ENCODE results near the gene RBFOX2.

The RBFOX2 gene

DNA sequence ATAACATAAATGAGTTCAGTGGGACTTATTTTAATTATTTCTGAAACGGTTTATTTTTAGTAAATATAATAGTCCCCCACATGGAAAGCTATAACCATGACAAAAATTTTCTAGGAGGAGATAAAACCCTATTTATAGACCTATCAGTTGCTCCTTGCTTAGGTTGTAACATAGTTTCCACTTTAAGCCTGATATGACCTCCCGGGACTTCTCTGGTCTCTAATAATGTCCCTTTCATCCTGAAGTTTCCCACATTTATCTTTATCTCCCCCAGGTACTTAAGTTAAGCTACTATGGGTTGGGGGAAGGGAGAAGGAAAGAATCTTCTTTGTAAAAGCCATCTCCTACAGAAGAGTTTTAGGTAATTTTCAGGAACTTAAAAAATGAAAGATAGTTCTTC, 117.7 kb downstream of the RBFOX2 start:
- TF ChIP-seq, protein P1, sequence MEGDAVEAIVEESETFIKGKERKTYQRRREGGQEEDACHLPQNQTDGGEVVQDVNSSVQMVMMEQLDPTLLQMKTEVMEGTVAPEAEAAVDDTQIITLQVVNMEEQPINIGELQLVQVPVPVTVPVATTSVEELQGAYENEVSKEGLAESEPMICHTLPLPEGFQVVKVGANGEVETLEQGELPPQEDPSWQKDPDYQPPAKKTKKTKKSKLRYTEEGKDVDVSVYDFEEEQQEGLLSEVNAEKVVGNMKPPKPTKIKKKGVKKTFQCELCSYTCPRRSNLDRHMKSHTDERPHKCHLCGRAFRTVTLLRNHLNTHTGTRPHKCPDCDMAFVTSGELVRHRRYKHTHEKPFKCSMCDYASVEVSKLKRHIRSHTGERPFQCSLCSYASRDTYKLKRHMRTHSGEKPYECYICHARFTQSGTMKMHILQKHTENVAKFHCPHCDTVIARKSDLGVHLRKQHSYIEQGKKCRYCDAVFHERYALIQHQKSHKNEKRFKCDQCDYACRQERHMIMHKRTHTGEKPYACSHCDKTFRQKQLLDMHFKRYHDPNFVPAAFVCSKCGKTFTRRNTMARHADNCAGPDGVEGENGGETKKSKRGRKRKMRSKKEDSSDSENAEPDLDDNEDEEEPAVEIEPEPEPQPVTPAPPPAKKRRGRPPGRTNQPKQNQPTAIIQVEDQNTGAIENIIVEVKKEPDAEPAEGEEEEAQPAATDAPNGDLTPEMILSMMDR (IDR thresholded peaks at IDR 0.05; ENCODE audit: low read depth, low read length): no peak
- no peak for DNase-seq (ENCODE audit: extremely low read depth, low read depth)

DNA sequence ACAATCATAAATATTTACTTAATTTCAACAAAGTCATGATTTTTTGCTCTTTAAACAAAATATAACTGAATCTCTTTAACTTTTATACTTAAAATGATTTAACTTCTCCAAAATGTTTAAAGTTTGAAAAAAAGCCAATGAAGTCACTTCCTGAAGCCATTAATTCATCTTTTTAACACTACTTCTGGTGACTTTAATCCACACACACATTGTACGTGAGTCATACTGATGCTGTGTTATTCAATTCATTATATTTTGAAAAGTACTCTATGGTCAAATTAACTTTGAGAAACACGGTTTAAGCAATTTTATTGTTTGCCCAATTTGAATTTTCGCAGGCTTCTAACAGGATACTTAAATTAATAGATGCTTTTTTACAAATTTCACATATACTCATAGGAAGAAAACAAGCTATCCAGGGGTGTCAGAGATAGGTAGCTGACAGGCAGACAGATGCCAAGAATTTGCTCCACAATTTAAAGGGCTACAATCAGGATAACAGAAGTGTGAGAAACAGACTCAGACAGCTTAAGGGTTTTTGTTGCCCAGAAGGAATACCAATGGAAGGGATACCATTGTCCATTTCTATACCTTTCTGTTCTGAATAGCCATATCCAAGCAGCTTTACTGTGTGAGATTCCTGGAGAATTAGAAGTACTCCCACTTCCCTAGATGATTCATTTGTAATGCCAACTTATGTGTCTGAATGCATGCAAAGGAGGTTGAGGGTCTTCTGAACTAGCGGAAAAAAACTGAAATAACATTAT, 118.4 kb downstream of the RBFOX2 start:
- TF ChIP-seq, protein P1 (IDR thresholded peaks at IDR 0.05; ENCODE audit: low read depth, low read length): no peak
- no peak for DNase-seq (ENCODE audit: extremely low read depth, low read depth)

DNA sequence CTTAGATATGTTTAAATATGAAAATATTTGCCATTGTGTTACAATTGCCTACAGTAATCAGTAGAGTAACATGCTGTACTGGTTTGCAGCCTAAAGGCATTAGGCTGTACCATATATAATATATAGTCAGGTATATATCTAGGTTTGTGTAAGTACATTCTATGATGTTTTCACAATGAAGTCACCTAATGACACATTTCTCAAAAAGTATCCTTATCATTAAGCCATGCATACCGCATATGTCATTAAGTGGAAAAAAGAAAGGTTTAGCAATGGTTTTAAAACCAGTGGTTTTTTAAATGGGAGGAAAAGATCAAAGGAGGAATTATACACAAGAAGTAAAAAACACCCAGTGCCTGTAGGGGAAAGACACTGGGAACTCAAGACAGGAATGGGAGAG, 122.7 kb downstream of the RBFOX2 start:
- no peak for DNase-seq (ENCODE audit: extremely low read depth, low read depth)
- TF ChIP-seq, protein P1 (IDR thresholded peaks at IDR 0.05; ENCODE audit: low read depth, low read length): no peak

DNA sequence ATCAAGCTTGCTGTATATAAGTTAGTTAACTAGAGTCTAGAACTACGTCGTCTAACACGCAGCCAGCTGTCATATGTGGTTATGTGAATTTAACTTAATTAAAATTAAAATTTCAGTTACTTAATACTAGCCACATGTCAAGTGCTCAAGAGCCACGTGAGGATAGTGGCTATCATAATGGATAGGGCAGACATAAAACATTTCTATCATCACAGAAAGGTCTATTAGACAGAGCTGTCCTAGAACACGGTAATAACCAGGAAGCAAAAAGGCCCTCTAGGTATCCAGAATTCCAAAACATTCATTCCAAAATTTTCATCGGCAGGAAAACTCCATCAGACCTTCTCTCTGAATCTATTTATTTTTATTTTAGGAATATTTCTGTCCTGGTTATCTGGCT, 123.9 kb downstream of the RBFOX2 start:
- DNase-seq (ENCODE audit: extremely low read depth, low read depth): no peak
- TF ChIP-seq, protein P1 (IDR thresholded peaks at IDR 0.05; ENCODE audit: low read depth, low read length): no peak

DNA sequence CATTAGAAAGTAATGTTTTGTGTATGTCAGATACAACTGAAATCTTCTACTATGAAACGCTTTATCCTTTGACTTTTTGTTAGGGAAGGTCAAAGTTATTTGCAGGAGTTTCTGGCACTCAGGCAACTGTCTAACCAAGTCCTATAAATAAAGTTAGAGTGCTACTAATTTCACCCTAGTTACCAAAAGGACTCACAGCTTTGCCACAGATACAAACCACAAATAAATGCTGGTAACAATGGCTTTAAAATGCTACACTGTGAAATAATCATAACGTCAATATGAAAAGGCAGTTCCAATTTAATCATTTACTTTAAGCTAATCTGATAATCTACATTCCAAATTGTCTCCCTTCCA, 124.3 kb downstream of the RBFOX2 start:
- DNase-seq (ENCODE audit: extremely low read depth, low read depth): no peak
- TF ChIP-seq, protein P1 (IDR thresholded peaks at IDR 0.05; ENCODE audit: low read depth, low read length): no peak

DNA sequence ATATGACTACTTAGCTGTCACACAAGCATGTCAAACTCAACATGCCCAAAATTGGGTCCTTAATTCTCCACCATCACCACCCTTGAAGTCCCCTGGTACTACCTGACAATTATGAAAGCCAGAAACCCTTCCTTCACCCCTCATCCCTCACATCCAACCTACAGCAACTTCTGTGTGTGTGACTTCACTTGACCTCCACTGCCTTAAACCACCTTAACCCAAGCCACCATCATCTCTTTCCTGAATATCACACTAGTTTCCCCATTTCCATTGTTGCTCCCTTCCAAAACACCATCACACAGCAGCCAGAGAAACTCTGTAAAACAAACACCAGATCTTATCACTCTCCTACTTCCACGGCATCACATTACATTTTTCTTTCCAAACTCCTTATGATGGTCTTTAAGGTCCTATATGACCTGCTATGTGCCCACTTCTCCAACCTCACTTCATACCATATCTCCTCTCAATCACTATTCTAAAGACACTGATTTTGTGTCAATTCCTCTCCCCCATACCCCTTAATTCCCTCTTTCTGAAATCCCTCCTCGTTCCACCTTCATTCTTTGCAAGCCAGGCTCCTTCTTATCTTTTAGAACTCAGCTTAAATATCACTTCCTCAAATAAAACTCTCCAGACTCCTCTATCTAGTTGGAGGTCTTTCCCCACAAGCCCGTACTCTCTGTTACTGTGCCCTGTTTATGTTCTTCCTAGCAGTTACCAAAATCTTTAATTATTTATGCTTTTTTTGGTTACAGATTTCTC, 124.9 kb downstream of the RBFOX2 start:
- TF ChIP-seq, protein P1 (IDR thresholded peaks at IDR 0.05; ENCODE audit: low read depth, low read length): no peak
- DNase-seq (ENCODE audit: extremely low read depth, low read depth): no peak

DNA sequence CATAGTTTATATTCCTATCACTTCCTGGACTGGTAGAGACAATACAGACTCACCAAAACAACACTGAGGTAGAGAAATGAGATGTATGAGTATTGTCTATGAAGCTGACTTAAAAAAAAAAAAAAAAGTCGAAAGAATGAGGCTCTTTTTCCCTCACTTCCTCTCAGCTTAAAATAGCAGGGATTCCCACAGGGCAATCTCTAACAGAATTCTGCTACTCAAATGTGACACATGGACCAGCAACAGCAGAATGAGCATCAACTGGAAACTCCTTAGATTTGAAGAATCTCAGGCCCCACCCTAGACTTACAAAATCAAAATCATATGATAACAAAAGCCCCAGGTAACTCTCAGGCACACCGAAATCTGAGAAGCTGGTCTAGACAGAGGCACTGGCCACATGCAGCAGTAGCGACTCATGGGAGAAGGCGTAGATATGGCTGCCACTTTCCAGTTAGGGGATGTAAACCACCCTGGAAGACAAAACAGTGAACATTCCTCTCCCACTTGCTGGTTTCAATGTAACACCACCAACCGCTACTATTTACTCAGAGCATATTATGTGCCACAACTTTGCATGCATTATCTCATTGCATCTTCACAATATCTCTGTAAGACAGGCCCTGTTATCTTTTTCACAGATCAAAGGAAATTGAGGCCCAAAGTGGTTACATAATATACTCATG, 128.0 kb downstream of the RBFOX2 start:
- TF ChIP-seq, protein P1 (IDR thresholded peaks at IDR 0.05; ENCODE audit: low read depth, low read length): no peak
- no peak for DNase-seq (ENCODE audit: extremely low read depth, low read depth)

All from AG09319 (cell line).